CD4-positive, alpha-beta T cell treated with Interleukin-17A for 4 hours (primary cell): Measurements from ENCODE around the gene CDC42EP1.

Experiments used
- DNase-seq: peaks from one replicate; pipeline ENCODE4 v3.0.0-alpha.2; 2020; ENCODE audit warnings: mixed read lengths

CDC42EP1 gene

GRCh38 chr22:37616201-37617083 lies 56.2 kb downstream of the CDC42EP1 start:
- DNase-seq, result no peak

- no peak for DNase-seq
Observed at GRCh38 chr22:37617431-37617830, 57.2 kb downstream of the CDC42EP1 start.

GRCh38 chr22:37618072-37618656 lies 57.9 kb downstream of the CDC42EP1 start:
- DNase-seq, result no peak

GRCh38 chr22:37618674-37619073 lies 58.4 kb downstream of the CDC42EP1 start:
- no peak for DNase-seq
